Adrenal gland (tissue), 12 donors: Measurements from ENCODE around the gene PAK5. TPM values are rescaled to one million over a fixed set of nuclear protein-coding genes. Genes with fewer than 3 reads are reported as not detected.
A peak's percentile ranks its signal among the peaks of the same experiment; 100 is the strongest.

Experiments used
- DNase-seq, 7 donors: peaks; one replicate each; pipeline ENCODE4 v3.0.0-alpha.2; 2019 to 2020
- H3K27ac ChIP-seq, 5 donors: fragments of 200-600 bp; sonication (generic) in 4 of 5; 1 replicate in 3 of 5; 2 replicates in 2 of 5; pipeline versions ENCODE4 v1.5.1 to v1.8.0; 2016 to 2020; ENCODE audit warnings: mild to moderate bottlenecking in 1 of 5
- H3K27me3 ChIP-seq: fragments of 200-600 bp; 2 replicates; pipeline ENCODE4 v1.8.0; 2021
- H3K36me3 ChIP-seq, 2 donors: fragments of 200-600 bp; replicated peaks in 1 of 2; 1 replicate in 1 of 2; 2 replicates in 1 of 2; pipeline versions ENCODE4 v1.5.1 to v1.8.0; 2018 to 2022
- H3K4me1 ChIP-seq, 2 donors: fragments of 200-600 bp; replicated peaks in 1 of 2; 1 replicate in 1 of 2; 2 replicates in 1 of 2; pipeline versions ENCODE4 v1.5.1 to v1.8.0; 2018 to 2021
- H3K4me3 ChIP-seq, 4 donors: fragments of 200-600 bp; sonication (generic) in 3 of 4; one replicate each; pipeline ENCODE4 v1.5.1; 2016 to 2018
- H3K9me3 ChIP-seq, 3 donors: fragments of 200-600 bp; sonication (generic) in 1 of 3; replicated peaks in 1 of 3; 1 replicate in 2 of 3; 2 replicates in 1 of 3; pipeline versions ENCODE4 v1.5.1 to v1.8.0; 2016 to 2021
- POLR2A ChIP-seq, 2 donors: fragments of 450-650 bp; IDR thresholded peaks; one replicate each; pipeline ENCODE4 v1.6.1; 2017; ENCODE audit warnings: antibody characterized with exemption in 2 of 2, mild to moderate bottlenecking in 2 of 2, moderate library complexity in 1 of 2
- WGBS, 4 donors: extraction: QIAGEN DNeasy Blood & Tissue Kit in 2 of 4; methylation state at CpG; one replicate each; pipeline versions ENCODE4 v1.1.5 to v1.1.7; 2013 to 2017; 5-methylcytosine and 5-hydroxymethylcytosine counted together
- intact Hi-C, 2 donors: fragments of 100-400 bp; cut with DNase I; formaldehyde crosslinking; loops; one replicate each; pipeline versions ENCODE4 v1.14.1 to v1.15.0; 2022 to 2023
- polyA plus RNA-seq, 3 donors: library from polyadenylated mRNA; stranded (reverse); fragments of 200-250 nt in 2 of 3; fragments of 350-450 nt in 1 of 3; fragmentation: Illumina TruSeq in 1 of 3; extraction: RNeasy Lipid Tissue Mini Kit (QIAGEN cat#74804) in 1 of 3; gene quantifications; one replicate each; pipeline ENCODE4 v1.2.3, GENCODE V29; 2013 to 2014
- total RNA-seq, 9 donors: library from RNA; depleted of rRNA in 4 of 9; stranded (reverse); fragments of >200 nt in 4 of 9; fragments of 120-200 nt in 1 of 9; fragmentation: NEBNext Ultra II Directional in 1 of 9; extraction: Animal tissue kit (Norgen Biotek cat#: 25700) in 1 of 9; gene quantifications; one replicate each; pipeline versions ENCODE4 v1.1.0 to v1.2.4, GENCODE V29; 2013 to 2023
- TF ChIP-seq, protein P1 (sequence below), 6 experiments: fragments of 450-650 bp in 4 of 6; fragments of 200-600 bp in 2 of 6; sonication (generic) in 1 of 6; IDR thresholded peaks; 1 replicate in 5 of 6; 2 replicates in 1 of 6; pipeline versions ENCODE4 v1.5.1 to v1.8.0; 2016 to 2021; ENCODE audit warnings: antibody characterized with exemption in 6 of 6, mild to moderate bottlenecking in 2 of 6, moderate library complexity in 1 of 6
- donor health status: healthy with polysubstance abuse.
- donor health status: Bipolar disorder and iron deficiency.
- donor health status: DM: yes; HTN: yes; CAD: no.
- donor health status: DM: no; HTN: no; CAD: no.
- donor health status: DM: no; HTN: no; CAD: no.
- donor health status: DM: yes; HTN: yes; CAD: no.

Gene PAK5
- total and polyA plus RNA-seq, 12 donors = 1.2 to 17.0 (median 4.0) TPM

DNA sequence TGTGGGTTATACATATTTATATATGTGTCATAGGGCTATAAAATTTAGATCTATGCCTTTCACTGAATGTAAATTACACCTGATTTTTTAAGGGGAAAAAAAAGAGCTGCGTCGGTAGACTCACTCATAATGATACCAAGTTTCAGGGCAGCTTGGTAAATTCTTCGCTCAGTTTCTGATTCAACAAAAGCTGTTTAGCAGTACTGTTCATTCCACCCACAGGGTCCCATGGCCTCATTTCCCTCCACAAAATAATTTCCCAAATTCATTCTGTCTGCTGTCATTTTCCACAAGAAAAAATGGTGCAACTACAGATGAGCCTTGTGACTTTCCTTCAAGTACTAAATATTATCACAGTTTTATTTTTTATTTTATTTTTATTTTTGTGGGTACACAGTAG is 63.7 kb downstream of the PAK5 start:
- Histone ChIP-seq H3K27me3 (no peaks in the 10 kb centered on the region), H3K27ac (no peak overlapping the region), H3K4me1 (peaks cover 4 to 7% of the 10 kb centered on the region in 2 donors), H3K4me3 (no peak overlapping the region), H3K9me3 (no peaks in the 10 kb centered on the region), H3K36me3 (no peaks in the 10 kb centered on the region)
- TF ChIP-seq POLR2A (IDR thresholded peaks at IDR 0.05) = no peak
- TF ChIP-seq, protein P1, sequence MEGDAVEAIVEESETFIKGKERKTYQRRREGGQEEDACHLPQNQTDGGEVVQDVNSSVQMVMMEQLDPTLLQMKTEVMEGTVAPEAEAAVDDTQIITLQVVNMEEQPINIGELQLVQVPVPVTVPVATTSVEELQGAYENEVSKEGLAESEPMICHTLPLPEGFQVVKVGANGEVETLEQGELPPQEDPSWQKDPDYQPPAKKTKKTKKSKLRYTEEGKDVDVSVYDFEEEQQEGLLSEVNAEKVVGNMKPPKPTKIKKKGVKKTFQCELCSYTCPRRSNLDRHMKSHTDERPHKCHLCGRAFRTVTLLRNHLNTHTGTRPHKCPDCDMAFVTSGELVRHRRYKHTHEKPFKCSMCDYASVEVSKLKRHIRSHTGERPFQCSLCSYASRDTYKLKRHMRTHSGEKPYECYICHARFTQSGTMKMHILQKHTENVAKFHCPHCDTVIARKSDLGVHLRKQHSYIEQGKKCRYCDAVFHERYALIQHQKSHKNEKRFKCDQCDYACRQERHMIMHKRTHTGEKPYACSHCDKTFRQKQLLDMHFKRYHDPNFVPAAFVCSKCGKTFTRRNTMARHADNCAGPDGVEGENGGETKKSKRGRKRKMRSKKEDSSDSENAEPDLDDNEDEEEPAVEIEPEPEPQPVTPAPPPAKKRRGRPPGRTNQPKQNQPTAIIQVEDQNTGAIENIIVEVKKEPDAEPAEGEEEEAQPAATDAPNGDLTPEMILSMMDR (IDR thresholded peaks at IDR 0.05) = no peak
- no peak for DNase-seq
- WGBS, 4 donors = 95 to 98% (median 97%) methylated on average over 3 of the region's 3 CpGs
- intact Hi-C loops = no loop called here

DNA sequence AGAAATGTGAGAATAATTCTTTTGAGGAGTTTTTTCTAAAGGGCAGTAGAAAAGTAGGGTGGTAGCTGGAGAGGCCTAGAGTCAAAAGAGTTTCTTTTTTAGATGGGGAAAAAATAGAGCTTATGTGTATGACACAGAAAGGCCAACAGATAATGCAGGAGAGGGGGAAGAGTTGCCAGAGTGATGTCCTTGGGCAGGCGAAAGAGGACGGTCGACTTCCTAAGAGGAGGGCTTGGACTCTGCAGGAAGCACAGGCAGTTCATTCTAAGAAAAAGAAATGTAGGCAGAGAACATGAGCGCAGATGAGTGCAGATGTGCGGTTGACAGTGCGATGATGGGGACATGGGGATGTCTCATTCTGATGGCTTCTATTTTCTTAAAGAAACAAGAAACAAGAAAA is 68.9 kb downstream of the PAK5 start:
- H3K36me3 ChIP-seq = no peaks in the 10 kb centered on the region
- WGBS, 4 donors = 41 to 54% (median 51%) methylated on average over 6 of the region's 6 CpGs
- H3K9me3 ChIP-seq = no peaks in the 10 kb centered on the region
- peaks cover 11 to 23% of the 10 kb centered on the region in 2 donors for H3K4me1 ChIP-seq
- H3K27ac ChIP-seq = peak overlapping the region in 2 of 5 donors; percentile 34 to 56
- peak; percentile 44 to 60 (median 50) for DNase-seq
- H3K27me3 ChIP-seq = no peaks in the 10 kb centered on the region
- intact Hi-C loops = no loop called here
- TF ChIP-seq, protein P1 (IDR thresholded peaks at IDR 0.05) = no peak
- TF ChIP-seq POLR2A (IDR thresholded peaks at IDR 0.05) = no peak
- no peak overlapping the region for H3K4me3 ChIP-seq

DNA sequence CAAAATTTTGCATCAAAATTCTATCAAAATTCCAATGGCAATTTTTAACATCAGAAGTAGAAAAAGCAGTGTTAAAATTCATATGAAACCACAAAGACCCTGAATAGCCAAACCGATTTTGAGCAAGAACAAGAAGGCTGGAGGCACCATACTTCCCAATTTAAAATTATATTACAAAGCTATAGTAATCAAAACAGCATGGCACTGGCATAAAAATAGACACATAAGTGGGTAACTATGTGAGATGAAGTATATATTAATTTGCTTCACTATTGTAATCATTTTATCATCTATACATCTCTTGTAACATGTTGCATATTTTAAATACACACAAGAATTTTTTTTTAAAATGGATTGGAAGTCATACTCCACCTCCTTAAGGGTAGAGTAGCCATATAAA is 77.4 kb downstream of the PAK5 start:
- no peak overlapping the region for H3K27ac ChIP-seq
- no peak for DNase-seq
- H3K4me1 ChIP-seq = no peaks in the 10 kb centered on the region
- TF ChIP-seq, protein P1 (IDR thresholded peaks at IDR 0.05) = no peak
- TF ChIP-seq POLR2A (IDR thresholded peaks at IDR 0.05) = no peak
- intact Hi-C loops = no loop called here
- H3K4me3 ChIP-seq = no peak overlapping the region
- WGBS, 4 donors = 80 to 92% (median 85%) methylated on average over 1 of the region's 1 CpG
- H3K36me3 ChIP-seq = no peaks in the 10 kb centered on the region
- H3K27me3 ChIP-seq = no peaks in the 10 kb centered on the region
- no peaks in the 10 kb centered on the region for H3K9me3 ChIP-seq

DNA sequence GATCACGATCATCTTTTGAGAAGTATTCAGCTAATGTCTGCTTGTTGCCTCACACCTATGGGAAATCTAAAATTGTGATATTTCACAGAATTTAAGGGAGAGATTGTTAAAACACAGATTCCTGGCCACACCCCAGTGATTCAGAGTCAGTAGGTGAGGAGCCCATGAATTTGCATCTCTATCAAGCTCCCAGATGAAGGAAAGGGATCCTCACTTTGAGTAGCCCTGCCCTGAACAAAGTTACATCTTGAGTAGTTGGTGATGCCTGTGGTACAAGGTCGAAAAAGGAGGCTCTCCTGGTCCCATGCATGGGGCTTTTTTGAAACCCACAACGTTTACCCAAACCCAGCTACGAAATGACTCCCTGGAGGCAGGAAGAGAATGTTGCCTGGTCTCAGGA is 79.5 kb downstream of the PAK5 start:
- H3K9me3 ChIP-seq = no peaks in the 10 kb centered on the region
- no peak for DNase-seq
- TF ChIP-seq, protein P1 (IDR thresholded peaks at IDR 0.05) = no peak
- no peak for TF ChIP-seq POLR2A (IDR thresholded peaks at IDR 0.05)
- H3K36me3 ChIP-seq = no peaks in the 10 kb centered on the region
- H3K27me3 ChIP-seq = no peaks in the 10 kb centered on the region
- H3K27ac ChIP-seq = no peak overlapping the region
- no peaks in the 10 kb centered on the region for H3K4me1 ChIP-seq
- no peak overlapping the region for H3K4me3 ChIP-seq
- 64 to 81% (median 71%) methylated on average over 4 of the region's 4 CpGs for WGBS, 4 donors
- intact Hi-C loops = no loop called here
